Neural cell (in vitro differentiated cells): ENCODE results near the gene MYEOV. TPM values are rescaled to one million over a fixed set of nuclear protein-coding genes. Genes with fewer than 3 reads are reported as not detected.

ENCODE experiments used
- H2AFZ ChIP-seq: fragments of 200-600, 300-800 bp; sonication (generic), shearing (Covaris generic); 2 replicates; pipeline ENCODE4 v1.6.0; 2014; ENCODE audit warnings: low read depth, mild to moderate bottlenecking, antibody characterized with exemption, low read length, moderate library complexity
- H3F3A ChIP-seq: fragments of 200-600 bp; shearing (Covaris generic); 2 replicates; pipeline ENCODE4 v1.6.1; 2016; ENCODE audit warnings: mild to moderate bottlenecking, moderate library complexity, mixed read lengths, antibody characterized with exemption, low read length; ENCODE audit not compliant: insufficient read depth, poor library complexity, severe bottlenecking
- H3K27ac ChIP-seq: fragments of 200-600, 300-800 bp; sonication (generic), shearing (Covaris generic); 2 replicates; pipeline ENCODE4 v1.5.1; 2014; ENCODE audit warnings: mild to moderate bottlenecking, low read length, moderate library complexity
- H3K27me3 ChIP-seq: fragments of 300-800, 200-600 bp; sonication (generic), shearing (Covaris generic); 2 replicates; pipeline ENCODE4 v1.6.0; 2014; ENCODE audit warnings: mild to moderate bottlenecking, low read depth, low read length, moderate library complexity; ENCODE audit not compliant: insufficient read depth
- H3K36me3 ChIP-seq: fragments of 300-800, 200-600 bp; sonication (generic), shearing (Covaris generic); 2 replicates; pipeline ENCODE4 v1.5.1; 2014; ENCODE audit warnings: mild to moderate bottlenecking, antibody characterized with exemption, low read length, moderate library complexity; ENCODE audit not compliant: insufficient read depth
- H3K4me2 ChIP-seq: fragments of 300-800, 200-600 bp; sonication (generic), shearing (Covaris generic); 2 replicates; pipeline ENCODE4 v1.6.0; 2014; ENCODE audit warnings: mild to moderate bottlenecking, low read length
- H3K4me3 ChIP-seq: fragments of 300-800, 200-600 bp; sonication (generic), shearing (Covaris generic); 2 replicates; pipeline ENCODE4 v1.5.1; 2014; ENCODE audit warnings: mild to moderate bottlenecking, low read length, moderate library complexity
- H3K79me2 ChIP-seq: fragments of 200-600 bp; shearing (Covaris generic); replicated peaks from 2 replicates; pipeline ENCODE4 v1.6.0; 2014; ENCODE audit warnings: mild to moderate bottlenecking, low read length, moderate library complexity; ENCODE audit not compliant: insufficient read depth
- H3K9ac ChIP-seq: fragments of 300-800, 200-600 bp; sonication (generic), shearing (Covaris generic); 2 replicates; pipeline ENCODE4 v1.6.1; 2016; ENCODE audit warnings: mild to moderate bottlenecking, low read length, mixed read lengths
- H3K9me2 ChIP-seq: fragments of 200-600 bp; shearing (Covaris generic); 2 replicates; pipeline ENCODE4 v1.6.1; 2016; ENCODE audit warnings: mild to moderate bottlenecking, low read length, mixed read lengths; ENCODE audit not compliant: insufficient read depth
- H3K9me3 ChIP-seq: fragments of 200-600, 300-800 bp; sonication (generic), shearing (Covaris generic); 2 replicates; pipeline ENCODE4 v1.6.1; 2016; ENCODE audit warnings: mild to moderate bottlenecking, mixed run types, low read length, moderate library complexity, mixed read lengths
- H4K20me1 ChIP-seq: fragments of 200-600 bp; shearing (Covaris generic); 2 replicates; pipeline ENCODE4 v1.6.1; 2016; ENCODE audit warnings: mild to moderate bottlenecking, mixed run types; ENCODE audit not compliant: insufficient read depth
- CTCF ChIP-seq: fragments of 450-650 bp; IDR thresholded peaks from 2 replicates; pipeline ENCODE4 v1.5.1; 2014; ENCODE audit warnings: antibody characterized with exemption, mild to moderate bottlenecking, moderate library complexity; ENCODE audit not compliant: poor library complexity, severe bottlenecking
- EP300 ChIP-seq: fragments of 450-650 bp; conservative IDR thresholded peaks from 2 replicates; pipeline ENCODE4 v1.6.1; 2014; ENCODE audit warnings: antibody characterized with exemption, mild to moderate bottlenecking, moderate library complexity; ENCODE audit not compliant: poor library complexity, severe bottlenecking
- EZH2 ChIP-seq: fragments of 200-600, 300-800 bp; shearing (Covaris generic), sonication (generic); IDR thresholded peaks from 2 replicates; pipeline ENCODE4 v1.6.1; 2014; ENCODE audit warnings: antibody characterized with exemption, low read length, borderline replicate concordance, mild to moderate bottlenecking; ENCODE audit not compliant: insufficient read depth, poor library complexity, severe bottlenecking
- MXI1 ChIP-seq: fragments of 450-650 bp; conservative IDR thresholded peaks from 2 replicates; pipeline ENCODE4 v1.6.1; 2014; ENCODE audit warnings: antibody characterized with exemption, mild to moderate bottlenecking; ENCODE audit not compliant: poor library complexity, severe bottlenecking
- POLR2AphosphoS5 ChIP-seq: IDR thresholded peaks from 2 replicates; pipeline ENCODE4 v1.6.1; 2012
- RAD21 ChIP-seq: fragments of 450-650 bp; conservative IDR thresholded peaks from 2 replicates; pipeline ENCODE4 v1.6.1; 2014; ENCODE audit warnings: antibody characterized with exemption, mild to moderate bottlenecking, moderate library complexity
- REST ChIP-seq: IDR thresholded peaks from 2 replicates; pipeline ENCODE4 v1.6.1; 2012; ENCODE audit warnings: borderline replicate concordance
- SMC3 ChIP-seq: fragments of 450-650 bp; conservative IDR thresholded peaks from 2 replicates; pipeline ENCODE4 v1.6.1; 2014; ENCODE audit warnings: antibody characterized with exemption, mild to moderate bottlenecking, moderate library complexity; ENCODE audit not compliant: poor library complexity
- TAF1 ChIP-seq: IDR thresholded peaks from 2 replicates; pipeline ENCODE4 v1.6.1; 2012; ENCODE audit warnings: low read depth
- polyA plus RNA-seq: library from polyadenylated mRNA; depleted of rRNA; stranded (reverse); fragments of >200 nt; gene quantifications from 2 replicates; pipeline ENCODE4 v1.2.3, GENCODE V29; 2014

The MYEOV gene
- polyA plus RNA-seq, 1 donor from 2014 or later, result not detected

GRCh38 chr11:69285766-69286165 is 8.2 kb upstream of the MYEOV start:
- Histone ChIP-seq H4K20me1 (no peaks in the 10 kb centered on the region), H3K27me3 (no peaks in the 10 kb centered on the region), H3F3A (no peaks in the 10 kb centered on the region), H3K4me2 (no peak overlapping the region), H3K4me3 (no peak overlapping the region), H3K36me3 (no peaks in the 10 kb centered on the region), H3K9ac (no peak overlapping the region), H3K79me2 (no peaks in the 10 kb centered on the region), H3K9me2 (no peaks in the 10 kb centered on the region), H3K9me3 (no peaks in the 10 kb centered on the region), H3K27ac (no peak overlapping the region), H2AFZ (no peak overlapping the region)
- TF ChIP-seq REST (no peak), POLR2AphosphoS5 (no peak), SMC3 (no peak), MXI1 (no peak), EZH2 (no peak), RAD21 (no peak), EP300 (no peak), TAF1 (no peak), CTCF (no peak)

- H3K4me2 ChIP-seq, result no peak overlapping the region
- no peak overlapping the region for H3K27ac ChIP-seq
- H4K20me1 ChIP-seq, result no peaks in the 10 kb centered on the region
- no peak for TF ChIP-seq TAF1
- TF ChIP-seq EP300, result no peak
- no peak for TF ChIP-seq MXI1
- no peak for TF ChIP-seq EZH2
- no peak for TF ChIP-seq RAD21
- TF ChIP-seq REST, result no peak
- H3K9ac ChIP-seq, result no peak overlapping the region
- no peaks in the 10 kb centered on the region for H3K27me3 ChIP-seq
- no peaks in the 10 kb centered on the region for H3F3A ChIP-seq
- no peak overlapping the region for H2AFZ ChIP-seq
- H3K4me3 ChIP-seq, result no peak overlapping the region
- H3K9me3 ChIP-seq, result no peaks in the 10 kb centered on the region
- H3K79me2 ChIP-seq, result no peaks in the 10 kb centered on the region
- H3K9me2 ChIP-seq, result no peaks in the 10 kb centered on the region
- no peaks in the 10 kb centered on the region for H3K36me3 ChIP-seq
Observed at GRCh38 chr11:69286374-69287371, 7.3 kb upstream of the MYEOV start.
